DMS53 treated with DMSO at 0.1 percent for 48 hours (cell line): ENCODE results near the gene ALOX12B.

Source experiments
- DNase-seq: peaks from one replicate; lab custom pipeline; 2025; ENCODE audit not compliant: unreplicated experiment; lab: John Stamatoyannopoulos, UW

Gene ALOX12B

GRCh38 chr17:8087075-8087951 is at the start of gene ALOX12B:
Gene ALOX12B, minus strand, starts transcription at chr17:8087716. Its CDS starts 274 bp downstream, at chr17:8087442.
- DNase-seq: no peak

GRCh38 chr17:8133941-8134340 is 46.4 kb upstream of the ALOX12B start:
- DNase-seq: no peak

- no peak for DNase-seq
Measured at GRCh38 chr17:8133399-8133798, 45.9 kb upstream of the ALOX12B start.

- DNase-seq: peak; percentile 85
Measured at GRCh38 chr17:8131844-8132441, 44.4 kb upstream of the ALOX12B start.

GRCh38 chr17:8128125-8128784 is 40.7 kb upstream of the ALOX12B start:
- no peak for DNase-seq

GRCh38 chr17:8126491-8127066 is 39.1 kb upstream of the ALOX12B start:
- DNase-seq: peak; percentile 87

- peak; percentile 68 for DNase-seq
Measured at GRCh38 chr17:8125947-8126490, 38.5 kb upstream of the ALOX12B start.

- peak; percentile 70 for DNase-seq
Measured at GRCh38 chr17:8125154-8125946, 37.8 kb upstream of the ALOX12B start.

GRCh38 chr17:8124350-8125153 is 37.0 kb upstream of the ALOX12B start:
- peak; percentile 65 for DNase-seq

- peak; percentile 65 for DNase-seq
Measured at GRCh38 chr17:8123695-8124349, 36.3 kb upstream of the ALOX12B start, which contains the start of gene HES7. Gene HES7, minus strand, starts transcription at chr17:8124106. Its CDS starts 22 bp downstream, at chr17:8124084.

GRCh38 chr17:8122924-8123694 is 35.6 kb upstream of the ALOX12B start:
- DNase-seq: peak; percentile 62

- DNase-seq: peak; percentile 61
Measured at GRCh38 chr17:8122422-8122923, 35.0 kb upstream of the ALOX12B start.

GRCh38 chr17:8121681-8122421 is 34.3 kb upstream of the ALOX12B start:
- DNase-seq: peak; percentile 69

- no peak for DNase-seq
Measured at GRCh38 chr17:8121407-8121680, 33.8 kb upstream of the ALOX12B start.

- peak; percentile 94 for DNase-seq
Measured at GRCh38 chr17:8120520-8121406, 33.2 kb upstream of the ALOX12B start.
